ENCODE data around the gene MACROD1. TPM values are rescaled to one million over a fixed set of nuclear protein-coding genes. Genes with fewer than 3 reads are reported as not detected.
"Not testable (repeated sequence)": the region's sequence is repeated elsewhere in the genome, so short reads cannot be mapped to it uniquely, and the experiment has no call there.

The MACROD1 gene
- total RNA-seq, 1 experiment from 2014 or later, result 26.3 TPM

DNA sequence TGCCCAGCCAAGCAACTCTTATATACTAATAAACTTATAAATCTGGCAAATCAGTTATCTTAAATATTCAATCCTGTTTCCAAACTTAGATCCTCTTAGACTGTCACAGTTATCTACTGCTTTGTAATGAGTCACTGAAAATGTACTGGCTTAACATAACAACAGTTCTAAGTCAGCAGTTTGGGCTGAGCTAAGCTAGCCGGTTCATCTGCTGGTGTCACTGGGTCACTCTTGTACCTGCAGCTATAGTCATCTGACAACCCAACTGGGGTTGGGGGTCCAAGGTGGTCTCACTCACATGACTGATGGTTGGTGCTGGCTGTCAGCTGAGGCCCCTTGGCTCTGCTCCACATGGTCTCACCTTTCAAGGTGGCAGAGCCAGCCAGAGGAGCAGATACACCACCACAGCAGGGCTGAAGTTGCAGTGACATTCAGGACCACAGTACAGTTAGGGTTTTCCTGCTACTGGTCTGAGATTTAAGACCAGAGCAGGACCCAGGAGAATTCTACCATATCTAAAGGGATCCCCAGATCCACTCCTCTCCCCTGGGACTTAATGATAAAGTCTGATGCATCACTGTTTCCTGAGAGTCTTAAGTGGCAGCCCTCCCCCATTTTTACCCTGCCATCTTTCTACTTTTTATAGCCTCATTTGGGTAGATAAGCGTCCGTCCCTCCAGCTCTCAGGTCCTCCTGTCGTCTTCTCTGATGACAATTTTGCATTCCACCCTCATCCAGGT is 7.9 kb upstream of the MACROD1 start:
- no peaks in the 10 kb centered on the region for H3K4me1 ChIP-seq
- no peaks in the 10 kb centered on the region for H3K27me3 ChIP-seq
- no peak for DNase-seq
- no peaks in the 10 kb centered on the region for H3K9me3 ChIP-seq (replicated peaks)
- H3K27ac ChIP-seq, result no peak overlapping the region
- no peak overlapping the region for H3K4me3 ChIP-seq
- no peaks in the 10 kb centered on the region for H3K36me3 ChIP-seq

DNA sequence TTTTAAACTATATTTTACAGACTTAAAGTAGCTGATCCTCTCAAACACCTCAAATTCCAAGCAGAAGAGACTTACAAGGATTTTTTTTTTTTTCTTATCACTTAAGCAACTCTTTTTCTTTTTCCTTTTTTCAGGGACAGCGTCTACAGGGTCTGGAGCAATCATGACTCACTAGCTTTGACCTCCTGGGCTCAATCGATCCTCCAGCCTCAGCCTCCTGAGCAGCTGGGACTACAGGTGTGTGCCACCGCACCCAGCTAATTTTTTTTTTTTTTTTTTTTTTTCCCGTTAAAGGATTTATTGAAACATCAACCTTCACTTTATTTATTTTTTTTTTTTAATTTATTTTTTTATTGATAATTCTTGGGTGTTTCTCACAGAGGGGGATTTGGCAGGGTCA is 4.5 kb upstream of the MACROD1 start:
- Histone ChIP-seq H3K27ac (no peak overlapping the region), H3K4me1 (no peaks in the 10 kb centered on the region), H3K27me3 (no peaks in the 10 kb centered on the region), H3K9me3 (replicated peaks) (no peaks in the 10 kb centered on the region), H3K4me3 (no peak overlapping the region), H3K36me3 (no peaks in the 10 kb centered on the region)
- no peak for DNase-seq

DNA sequence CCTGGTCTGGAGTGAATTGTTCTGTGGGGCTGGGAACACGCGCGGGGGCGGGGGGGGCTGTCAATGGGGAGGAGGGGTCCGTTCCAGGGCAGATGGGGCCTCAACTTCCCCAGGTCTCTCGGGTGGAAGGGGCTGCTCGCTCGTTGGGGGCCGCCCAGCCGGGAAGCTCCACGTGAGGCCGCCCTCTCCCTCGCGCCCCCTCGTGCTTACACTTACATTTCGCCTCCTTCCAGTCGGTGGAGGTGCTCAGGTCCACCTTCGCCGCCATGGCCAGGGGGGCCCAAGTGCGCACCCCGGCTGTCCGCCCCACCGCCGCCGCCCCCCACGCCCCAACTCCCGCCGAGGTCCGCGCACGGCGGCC is 452 bp downstream of the MACROD1 start:
- peak; percentile 61 to 63 for DNase-seq
- Histone ChIP-seq H3K4me3 (peak overlapping the region; percentile 69), H3K36me3 (peaks cover 5% of the 10 kb centered on the region; the same call in 1 of the 2 replicates), H3K27ac (peak overlapping the region; percentile 94), H3K27me3 (no peaks in the 10 kb centered on the region), H3K9me3 (replicated peaks) (no peaks in the 10 kb centered on the region), H3K4me1 (no peaks in the 10 kb centered on the region)

DNA sequence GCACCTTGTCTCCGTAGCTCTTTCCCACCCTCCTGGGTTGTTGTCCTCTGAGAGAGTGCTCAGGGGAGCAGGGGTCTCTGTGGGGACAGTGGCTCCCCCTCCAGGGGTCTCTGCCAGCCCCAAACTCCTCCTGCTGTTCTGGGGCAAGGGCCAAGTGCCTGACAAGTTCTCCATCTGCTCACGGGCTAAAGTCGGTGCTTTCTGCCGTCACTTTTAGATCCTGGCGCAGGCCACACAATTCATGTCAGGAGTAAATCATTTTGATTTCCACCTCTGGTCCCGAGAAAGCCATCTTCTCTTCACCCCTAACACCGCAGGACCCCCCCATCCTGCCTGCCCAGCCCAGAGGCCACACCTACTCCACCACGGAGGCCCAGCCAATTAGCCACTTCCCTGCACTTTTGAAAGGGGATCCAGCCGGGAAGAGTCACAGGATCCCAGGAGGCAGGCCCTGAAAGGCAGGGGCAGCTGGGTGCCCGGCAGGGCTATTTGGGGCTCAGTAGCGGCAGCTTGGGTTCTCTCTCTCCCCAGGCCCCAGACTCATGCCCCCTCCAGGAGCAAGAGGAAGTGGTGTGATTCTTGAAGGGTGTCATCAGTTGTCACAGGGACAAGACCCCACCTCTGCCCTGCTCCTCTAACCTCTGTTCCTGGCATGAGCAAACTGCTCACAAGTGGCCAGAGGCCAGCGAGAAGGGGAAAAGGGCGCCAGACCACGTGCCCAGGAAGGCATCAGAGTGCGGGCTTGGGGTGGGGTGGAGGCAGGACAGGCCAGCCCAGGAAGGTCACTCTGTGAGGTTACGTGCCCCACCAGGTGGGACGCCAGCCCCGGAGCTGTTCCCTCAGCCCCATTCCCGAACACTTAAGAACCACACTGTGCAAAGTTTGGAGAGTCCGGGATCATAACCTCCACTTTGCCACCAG is 1.3 kb downstream of the MACROD1 start:
- no peaks in the 10 kb centered on the region for H3K27me3 ChIP-seq
- H3K4me1 ChIP-seq, result no peaks in the 10 kb centered on the region
- peak overlapping the region; percentile 94 for H3K27ac ChIP-seq
- peaks cover 5% of the 10 kb centered on the region; the same call in 1 of the 2 replicates for H3K36me3 ChIP-seq
- no peaks in the 10 kb centered on the region for H3K9me3 ChIP-seq (replicated peaks)
- peak; percentile 95 to 96 for DNase-seq
- H3K4me3 ChIP-seq, result peak overlapping the region; percentile 69

DNA sequence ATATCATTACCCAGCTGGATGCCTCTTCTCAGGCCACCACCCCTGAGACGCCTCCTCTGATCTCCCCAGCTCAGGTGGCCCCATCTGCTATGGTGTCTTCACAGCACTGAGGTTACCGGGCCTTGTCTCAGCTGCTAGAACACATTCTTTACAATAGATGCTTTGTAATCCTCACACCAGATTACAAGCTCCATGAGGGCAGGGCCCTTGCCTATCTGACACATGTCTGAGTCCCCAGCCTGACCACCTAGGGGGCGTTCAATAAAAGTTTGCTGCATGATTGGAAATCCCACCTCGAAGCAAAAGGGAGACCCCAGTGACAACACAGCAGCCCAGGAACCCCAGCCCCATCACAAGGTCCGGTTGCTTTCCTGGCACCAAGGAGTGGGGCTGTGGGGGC is 2.0 kb downstream of the MACROD1 start:
- DNase-seq, result no peak
- no peaks in the 10 kb centered on the region for H3K27me3 ChIP-seq
- H3K4me3 ChIP-seq, result peak overlapping the region; percentile 69
- no peaks in the 10 kb centered on the region for H3K4me1 ChIP-seq
- peak overlapping the region; percentile 94; the same call in 1 of the 2 replicates for H3K27ac ChIP-seq
- H3K9me3 ChIP-seq (replicated peaks), result no peaks in the 10 kb centered on the region
- peaks cover 6% of the 10 kb centered on the region; the same call in 1 of the 2 replicates for H3K36me3 ChIP-seq

DNA sequence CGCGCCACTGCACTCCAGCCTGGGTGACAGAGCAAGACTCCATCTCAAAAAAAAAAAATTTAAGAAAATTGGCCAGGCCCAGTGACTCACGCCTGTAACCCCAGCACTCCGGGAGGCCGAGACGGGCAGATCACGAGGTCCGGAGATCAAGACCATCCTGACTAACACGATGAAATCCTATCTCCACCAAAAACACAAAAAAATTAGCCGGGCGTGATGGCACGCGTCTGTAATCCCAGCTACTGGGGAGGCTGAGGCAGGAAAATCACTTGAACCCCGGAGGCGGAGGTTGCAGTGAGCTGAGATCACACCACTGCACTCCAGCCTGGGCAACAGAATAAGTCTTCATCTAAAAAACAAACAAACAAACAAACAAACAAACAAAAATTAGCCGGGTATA is 3.1 kb downstream of the MACROD1 start:
- not testable (repeated sequence) for H3K27ac ChIP-seq; H3K36me3 ChIP-seq; H3K4me1 ChIP-seq; H3K4me3 ChIP-seq; H3K9me3 ChIP-seq (replicated peaks); DNase-seq; H3K27me3 ChIP-seq

DNA sequence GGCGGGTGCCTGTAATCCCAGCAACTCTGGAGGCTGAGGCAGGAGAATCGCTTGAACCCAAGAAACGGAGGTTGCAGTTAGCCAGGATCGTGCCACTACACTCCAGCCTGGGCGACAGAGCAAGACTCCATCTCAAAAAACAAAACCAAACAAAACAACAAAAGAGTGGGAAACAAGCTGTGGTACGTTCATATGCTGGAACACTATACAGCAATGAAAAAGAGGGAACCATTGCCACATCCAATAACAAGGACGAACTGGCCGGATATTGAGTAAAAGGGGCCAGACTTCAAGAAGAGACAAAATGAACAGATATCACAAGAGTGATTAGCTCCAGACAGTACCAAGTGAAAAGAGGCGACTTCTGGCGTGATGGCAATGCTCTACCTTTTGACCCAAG is 4.9 kb downstream of the MACROD1 start:
- H3K9me3 ChIP-seq (replicated peaks), result no peaks in the 10 kb centered on the region
- no peaks in the 10 kb centered on the region for H3K27me3 ChIP-seq
- peaks cover 7% of the 10 kb centered on the region; the same call in 1 of the 2 replicates for H3K36me3 ChIP-seq
- no peak for DNase-seq
- no peak overlapping the region for H3K27ac ChIP-seq
- no peaks in the 10 kb centered on the region for H3K4me1 ChIP-seq
- no peak overlapping the region for H3K4me3 ChIP-seq

DNA sequence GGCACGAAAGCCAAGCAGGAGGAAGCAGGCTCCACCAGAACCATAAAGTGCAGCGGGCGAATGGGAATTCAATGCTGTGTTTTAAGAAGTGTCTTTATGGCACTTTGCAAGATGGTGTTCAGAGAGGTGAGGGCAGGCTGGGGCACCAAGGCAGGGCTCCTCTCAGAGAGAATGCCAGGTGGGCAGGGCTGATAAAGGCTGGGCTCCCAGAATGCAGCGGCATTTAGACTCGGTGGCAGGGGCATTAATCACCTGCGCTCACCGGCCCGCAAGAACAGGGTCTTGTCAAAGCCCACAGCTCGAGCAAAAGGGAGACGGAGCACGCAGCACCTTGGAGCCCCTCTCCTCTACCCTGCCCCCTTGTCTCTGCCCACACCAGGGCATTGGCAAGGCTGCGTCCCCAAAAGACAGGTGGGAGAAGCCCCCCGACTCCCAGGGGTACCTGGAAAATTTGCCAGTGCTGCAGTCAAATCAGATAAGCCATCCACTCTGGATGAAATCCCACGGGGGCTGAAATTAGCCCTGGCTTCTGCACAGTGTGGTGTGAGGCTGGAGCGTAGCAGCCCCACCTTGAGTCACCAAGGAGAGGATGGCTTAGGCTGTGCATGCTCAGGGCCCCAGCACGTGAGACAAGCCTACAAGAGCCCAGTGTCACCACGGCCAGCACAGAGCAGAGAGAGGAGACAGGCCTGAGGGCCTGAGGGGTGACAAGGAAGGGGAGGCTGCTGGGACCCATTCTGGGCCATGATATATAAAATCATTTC is 8.1 kb downstream of the MACROD1 start:
- Histone ChIP-seq H3K36me3 (peaks cover 7% of the 10 kb centered on the region; the same call in 1 of the 2 replicates), H3K4me1 (peaks cover 5% of the 10 kb centered on the region; the same call in 1 of the 2 replicates), H3K27me3 (no peaks in the 10 kb centered on the region), H3K9me3 (replicated peaks) (no peaks in the 10 kb centered on the region), H3K27ac (no peak overlapping the region), H3K4me3 (no peak overlapping the region)
- DNase-seq, result no peak

DNA sequence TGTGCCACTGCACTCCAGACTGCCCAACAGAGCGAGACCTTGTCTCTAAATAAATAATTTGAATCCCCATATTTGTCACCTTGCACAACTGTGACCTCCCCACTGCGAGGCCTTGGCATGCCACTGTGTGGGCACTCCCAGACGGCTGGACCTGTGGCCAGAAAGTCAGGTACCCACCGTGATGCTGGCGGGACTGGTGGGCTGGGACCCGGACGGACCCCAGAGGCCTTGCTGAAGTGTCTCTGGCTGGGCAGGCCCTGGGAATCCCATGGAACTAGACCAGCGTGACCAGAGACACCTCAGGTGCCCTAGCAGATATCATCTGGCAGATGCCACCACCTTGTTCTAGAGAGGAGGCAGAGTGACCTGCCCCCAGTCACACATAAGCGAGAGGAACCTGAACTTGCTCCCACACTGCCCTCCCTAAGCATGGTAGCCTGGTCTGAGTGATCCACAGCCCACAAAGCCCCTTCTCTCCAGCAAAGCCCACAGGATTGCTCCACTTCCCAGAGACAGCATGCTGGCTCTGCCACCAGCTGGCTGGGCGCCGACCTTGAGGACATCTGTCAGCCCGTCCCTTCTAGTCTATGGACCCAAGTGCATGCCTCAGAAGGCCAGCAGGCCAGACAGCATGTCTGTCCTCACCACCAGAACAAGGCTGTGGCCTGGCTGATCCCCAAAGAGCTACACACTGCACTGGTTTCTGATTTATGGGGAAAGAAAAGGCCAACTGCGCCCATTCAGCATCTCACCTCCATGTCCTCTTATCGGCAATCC is 9.5 kb downstream of the MACROD1 start:
- no peak for DNase-seq
- no peak overlapping the region for H3K27ac ChIP-seq
- no peak overlapping the region for H3K4me3 ChIP-seq
- no peaks in the 10 kb centered on the region for H3K9me3 ChIP-seq (replicated peaks)
- no peaks in the 10 kb centered on the region for H3K27me3 ChIP-seq
- H3K4me1 ChIP-seq, result peaks cover 9% of the 10 kb centered on the region; the same call in 1 of the 2 replicates
- H3K36me3 ChIP-seq, result peaks cover 6% of the 10 kb centered on the region; the same call in 1 of the 2 replicates

DNA sequence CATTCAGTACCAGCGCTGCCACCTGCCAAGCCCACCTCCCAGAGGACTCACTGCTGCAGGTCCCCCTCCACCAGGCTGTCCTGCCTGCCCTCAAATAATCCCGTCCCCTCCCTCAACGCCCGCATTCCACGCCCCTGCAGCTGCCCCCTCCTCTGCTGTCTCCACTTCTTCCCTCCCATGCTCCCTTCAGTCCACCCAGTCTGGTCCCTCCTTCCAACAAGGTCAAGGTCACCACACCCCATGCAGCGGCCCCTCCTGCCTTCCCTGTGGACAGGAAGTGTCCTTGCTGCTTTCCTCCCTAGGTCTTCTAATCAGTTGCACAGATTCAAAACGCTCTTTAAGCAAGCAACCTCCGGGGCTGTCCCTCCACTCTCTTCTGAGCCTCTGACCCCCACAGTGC is 12.1 kb downstream of the MACROD1 start:
- Histone ChIP-seq H3K27me3 (no peaks in the 10 kb centered on the region), H3K36me3 (no peaks in the 10 kb centered on the region; the same call in 1 of the 2 replicates), H3K4me3 (no peak overlapping the region), H3K9me3 (replicated peaks) (no peaks in the 10 kb centered on the region), H3K4me1 (peaks cover 9% of the 10 kb centered on the region; the same call in 1 of the 2 replicates), H3K27ac (no peak overlapping the region)
- no peak for DNase-seq

DNA sequence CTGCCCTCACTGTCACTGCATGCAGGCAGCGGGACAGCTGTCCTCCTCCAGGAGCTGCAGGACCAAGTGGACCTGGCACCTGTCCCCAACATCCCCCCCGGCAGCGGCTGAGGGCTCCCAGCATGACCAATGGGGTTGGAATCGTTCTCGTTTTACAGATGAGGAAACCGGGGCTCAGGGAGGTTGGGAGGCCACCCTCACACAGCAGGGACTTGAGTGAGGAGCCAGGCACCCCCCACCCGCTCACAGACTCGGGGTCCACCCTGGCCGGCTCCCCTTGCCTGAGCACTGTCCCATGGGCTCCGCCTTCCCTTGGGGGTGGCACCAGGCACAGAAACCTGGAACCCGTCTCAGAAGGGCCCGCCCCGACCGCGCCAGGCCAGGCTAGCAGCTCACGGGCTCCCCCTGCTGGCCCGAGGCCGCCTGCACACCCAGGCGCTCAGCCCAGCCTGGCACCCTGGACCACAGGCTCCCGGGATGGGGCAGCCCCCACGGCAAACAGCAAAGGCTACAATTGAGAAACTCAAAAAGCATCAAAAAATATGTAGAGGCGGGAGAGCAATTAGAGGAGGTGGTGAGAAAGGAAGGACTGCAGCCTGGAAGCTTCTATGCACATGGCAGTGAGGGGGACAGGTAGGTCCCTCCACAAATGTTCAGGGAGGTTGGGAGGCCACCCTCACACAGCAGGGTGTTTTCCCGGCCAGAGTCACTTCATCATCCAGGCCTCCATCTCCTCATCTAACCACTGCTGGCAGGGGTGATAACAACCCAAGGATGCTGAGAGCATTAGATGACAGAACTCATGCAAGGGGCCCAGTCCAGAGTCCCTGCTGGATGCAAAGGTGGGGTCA is 12.8 kb downstream of the MACROD1 start:
- H3K27ac ChIP-seq, result peak overlapping the region; percentile 41

DNA sequence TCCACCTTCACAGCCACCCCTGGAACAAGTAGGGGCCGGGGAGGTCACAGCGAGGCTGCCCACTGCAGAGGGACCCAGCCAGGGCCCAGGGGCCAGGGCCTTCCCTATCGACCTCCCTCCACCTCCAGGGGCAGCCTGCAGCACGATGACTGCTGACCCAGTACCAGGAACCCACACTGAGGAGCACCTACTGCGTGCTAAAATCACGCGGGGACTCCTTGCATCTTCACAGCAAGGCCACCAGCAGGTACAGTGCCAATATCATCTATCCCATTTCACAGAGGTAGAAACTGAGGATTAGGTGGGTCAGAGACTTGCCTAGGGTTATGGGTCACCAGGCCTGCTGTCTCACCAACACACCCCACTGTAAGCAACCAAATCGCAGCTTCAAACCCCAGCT is 14.6 kb downstream of the MACROD1 start:
- Histone ChIP-seq H3K4me1 (peaks cover 9% of the 10 kb centered on the region; the same call in 1 of the 2 replicates), H3K9me3 (replicated peaks) (no peaks in the 10 kb centered on the region), H3K4me3 (no peak overlapping the region), H3K27me3 (no peaks in the 10 kb centered on the region), H3K36me3 (no peaks in the 10 kb centered on the region), H3K27ac (no peak overlapping the region)
- DNase-seq, result no peak

More for the DNA sequence above, 12.8 kb downstream of the MACROD1 start:
- Histone ChIP-seq H3K9me3 (replicated peaks) (no peaks in the 10 kb centered on the region), H3K36me3 (no peaks in the 10 kb centered on the region), H3K27me3 (no peaks in the 10 kb centered on the region), H3K4me3 (peak overlapping the region; percentile 35), H3K4me1 (peaks cover 9% of the 10 kb centered on the region; the same call in 1 of the 2 replicates)
- peak; percentile 70 to 79 for DNase-seq

Data from SJCRH30 (cell line).